SK-N-SH (cell line): Measurements from ENCODE around the gene DQX1. TPM values are rescaled to one million over a fixed set of nuclear protein-coding genes. Genes with fewer than 3 reads are reported as not detected.
A peak's percentile ranks its signal among the peaks of the same experiment; 100 is the strongest.

Experiments used
- CTCF ChIA-PET: fragments of 300-600, 350-600 bp; formaldehyde crosslinking; extraction: SDS; loops from one replicate; lab custom pipeline; 2021; lab: Yijun Ruan, JAX
- POLR2A ChIA-PET: fragments of 350-600 bp; sonication (Branson Sonifier 250); formaldehyde crosslinking; extraction: SDS; loops from one replicate; lab custom pipeline; 2020; ENCODE audit warnings: antibody characterized with exemption, inconsistent platforms; lab: Yijun Ruan, JAX
- DNase-seq: peaks from one replicate; pipeline ENCODE4 v3.0.0; 2012
- H2AFZ ChIP-seq: fragments of 200-600 bp; sonication (generic); 2 replicates; pipeline ENCODE4 v1.8.1; 2016; ENCODE audit warnings: antibody characterized with exemption, mild to moderate bottlenecking, low read depth
- H3F3A ChIP-seq: fragments of 200-600 bp; sonication (generic); replicated peaks from 2 replicates; pipeline ENCODE3; 2016; ENCODE audit warnings: antibody characterized with exemption, mild to moderate bottlenecking; ENCODE audit not compliant: insufficient read depth
- H3K27ac ChIP-seq, 2 experiments: fragments of 200-500 bp in 1 of 2; fragments of 200-600 bp in 1 of 2; sonication (Bioruptor generic) in 1 of 2; sonication (generic), shearing (Covaris generic) in 1 of 2; 2 replicates each; pipeline versions ENCODE4 v1.5.1 to v1.6.1; 2014 to 2016; ENCODE audit warnings: low read depth in 2 of 2, inconsistent platforms in 1 of 2, low read length in 1 of 2, mild to moderate bottlenecking in 1 of 2, mixed read lengths in 1 of 2
- H3K27me3 ChIP-seq: fragments of 200-600 bp; sonication (generic), shearing (Covaris generic); 2 replicates; pipeline ENCODE4 v1.6.1; 2016; ENCODE audit warnings: mixed run types; ENCODE audit not compliant: insufficient read depth
- H3K36me3 ChIP-seq, 2 experiments: fragments of 200-500 bp in 1 of 2; fragments of 200-600 bp in 1 of 2; sonication (Bioruptor generic) in 1 of 2; sonication (generic) in 1 of 2; replicated peaks in 1 of 2; 2 replicates each; pipeline versions ENCODE3 to v1.5.1; 2014 to 2016; ENCODE audit warnings: low read length in 1 of 2, mild to moderate bottlenecking in 1 of 2; ENCODE audit not compliant: insufficient read depth in 2 of 2, control insufficient read depth in 1 of 2
- H3K4me1 ChIP-seq, 2 experiments: fragments of 200-500 bp in 1 of 2; fragments of 200-600 bp in 1 of 2; sonication (Bioruptor generic) in 1 of 2; sonication (generic), shearing (Covaris generic) in 1 of 2; 2 replicates each; pipeline versions ENCODE4 v1.5.1 to v1.6.1; 2014 to 2016; ENCODE audit warnings: low read depth in 1 of 2, low read length in 1 of 2, mixed run types in 1 of 2; ENCODE audit not compliant: insufficient read depth in 2 of 2, control insufficient read depth in 1 of 2
- H3K4me2 ChIP-seq: fragments of 200-600 bp; sonication (generic), shearing (Covaris generic); 2 replicates; pipeline ENCODE4 v1.6.1; 2017; ENCODE audit warnings: mixed run types
- H3K4me3 ChIP-seq, 2 experiments: fragments of 200-500 bp in 1 of 2; fragments of 200-600 bp in 1 of 2; sonication (Bioruptor generic) in 1 of 2; sonication (generic), shearing (Covaris generic) in 1 of 2; 2 replicates each; pipeline versions ENCODE4 v1.5.1 to v1.8.1; 2014 to 2016; ENCODE audit warnings: low read depth in 2 of 2, inconsistent platforms in 1 of 2, low read length in 1 of 2, mild to moderate bottlenecking in 1 of 2, mixed read lengths in 1 of 2, moderate library complexity in 1 of 2
- H3K79me2 ChIP-seq: fragments of 200-600 bp; sonication (generic); 2 replicates; pipeline ENCODE4 v1.8.1; 2017; ENCODE audit warnings: mild to moderate bottlenecking; ENCODE audit not compliant: insufficient read depth
- H3K9ac ChIP-seq: fragments of 200-600 bp; sonication (generic); 2 replicates; pipeline ENCODE4 v1.6.1; 2017; ENCODE audit warnings: mixed run types
- H3K9me2 ChIP-seq: fragments of 200-600 bp; sonication (generic); 2 replicates; pipeline ENCODE4 v1.6.1; 2017; ENCODE audit warnings: mixed run types
- H3K9me3 ChIP-seq: fragments of 200-600 bp; sonication (generic); 2 replicates; pipeline ENCODE4 v1.6.1; 2017; ENCODE audit warnings: mixed run types, mild to moderate bottlenecking, moderate library complexity
- H4K20me1 ChIP-seq: fragments of 200-600 bp; sonication (generic); 2 replicates; pipeline ENCODE4 v1.6.1; 2017; ENCODE audit warnings: mild to moderate bottlenecking, mixed run types; ENCODE audit not compliant: insufficient read depth
- CTCF ChIP-seq: fragments of 200-600 bp; sonication (generic); IDR thresholded peaks from 2 replicates; pipeline ENCODE4 v1.6.1; 2017; ENCODE audit warnings: antibody characterized with exemption, mild to moderate bottlenecking, moderate library complexity
- EZH2phosphoT487 ChIP-seq: fragments of 200-600 bp; sonication (generic); IDR thresholded peaks from 2 replicates; pipeline ENCODE4 v1.6.1; 2017; ENCODE audit warnings: low read depth, mixed run types, mild to moderate bottlenecking, antibody characterized with exemption, moderate library complexity, borderline replicate concordance
- JUND ChIP-seq: IDR thresholded peaks from 2 replicates; pipeline ENCODE4 v1.4.0; 2012
- PBX3 ChIP-seq: IDR thresholded peaks from 2 replicates; pipeline ENCODE4; 2012
- POLR2AphosphoS5 ChIP-seq: IDR thresholded peaks from 2 replicates; pipeline ENCODE4 v1.6.1; 2012; ENCODE audit warnings: low read depth, low read length
- RAD21 ChIP-seq: IDR thresholded peaks from 2 replicates; pipeline ENCODE4 v1.6.1; 2012; ENCODE audit warnings: mild to moderate bottlenecking, low read length
- RCOR1 ChIP-seq: fragments of 150-350 bp; IDR thresholded peaks from 2 replicates; pipeline ENCODE4 v1.6.1; 2017; ENCODE audit warnings: antibody characterized with exemption, low read length
- RFX5 ChIP-seq: IDR thresholded peaks from 2 replicates; pipeline ENCODE4 v1.6.1; 2012; ENCODE audit warnings: mild to moderate bottlenecking, improper control_type of control experiment, low read length
- SMC3 ChIP-seq: IDR thresholded peaks from 2 replicates; pipeline ENCODE4 v1.6.1; 2012; ENCODE audit warnings: low read depth, low read length, improper control_type of control experiment
- TCF12 ChIP-seq: IDR thresholded peaks from 2 replicates; pipeline ENCODE4 v1.4.0; 2012
- USF2 ChIP-seq: fragments of 150-350 bp; IDR thresholded peaks from 2 replicates; pipeline ENCODE4 v1.6.1; 2017; ENCODE audit warnings: antibody characterized with exemption, low read length, low read depth, borderline replicate concordance
- YY1 ChIP-seq: IDR thresholded peaks from 2 replicates; pipeline ENCODE4 v1.4.0; 2012; ENCODE audit warnings: low read depth, mild to moderate bottlenecking
- ZBTB33 ChIP-seq: IDR thresholded peaks from 2 replicates; pipeline ENCODE4 v1.4.0; 2012; ENCODE audit warnings: low read depth, borderline replicate concordance
- WGBS: methylation state at CpG from one replicate; pipeline ENCODE4 v1.1.6; 2017; ENCODE audit warnings: low lambda C conversion rate; 5-methylcytosine and 5-hydroxymethylcytosine counted together
- polyA plus RNA-seq, 3 experiments: library from polyadenylated mRNA; depleted of rRNA; stranded (reverse); fragments of >200 nt; gene quantifications; 2 replicates each; pipeline ENCODE4 v1.2.3, GENCODE V29; 2012

Gene DQX1
- polyA plus RNA-seq, 1 of the 3 experiments (the other 2 are of a cell fraction), result 1.6 TPM

GRCh38 chr2:74532222-74532621 lies 6.2 kb upstream of the DQX1 start:
- ChIA-PET POLR2A (interaction anchor here (1.5 to 2.9 kb wide), 4 partner anchors 10 to 49 kb away, joined by 5 to 11 read pairs (median 8); partner anchors contain the start of genes CCDC142, PCGF1 and TTC31), CTCF (interaction anchor here (0.6 to 7.8 kb wide), 33 partner anchors 8 to 282 kb away, joined by 3 to 102 read pairs (median 6); partner anchors contain the start of genes C2orf81, CCDC142, MOGS and MRPL53)
- Histone ChIP-seq H3K4me2 (peak overlapping the region; percentile 85; the same call in 1 of the 2 replicates), H3F3A (peaks cover 18% of the 10 kb centered on the region), H3K9ac (no peak overlapping the region), H3K27me3 (no peaks in the 10 kb centered on the region), H2AFZ (no peak overlapping the region), H3K27ac (no peak overlapping the region), H3K79me2 (peaks cover 45% of the 10 kb centered on the region), H3K9me3 (no peaks in the 10 kb centered on the region), H3K4me1 (peaks cover 13 to 22% of the 10 kb centered on the region in 2 experiments), H3K9me2 (no peaks in the 10 kb centered on the region), H4K20me1 (no peaks in the 10 kb centered on the region), H3K36me3 (peaks cover 19 to 34% of the 10 kb centered on the region in 2 experiments), H3K4me3 (no peak overlapping the region; a peak in 1 of 4 replicates)
- TF ChIP-seq USF2, result no peak
- TF ChIP-seq SMC3, result peak; percentile 60
- no peak for TF ChIP-seq YY1
- TF ChIP-seq PBX3, result no peak
- TF ChIP-seq RCOR1, result no peak
- no peak for TF ChIP-seq EZH2phosphoT487
- TF ChIP-seq JUND, result no peak
- no peak for TF ChIP-seq POLR2AphosphoS5
- peak; percentile 61 for TF ChIP-seq CTCF
- peak; percentile 80 for TF ChIP-seq RAD21
- no peak for DNase-seq

- Histone ChIP-seq H3K4me1 (peaks cover 13 to 22% of the 10 kb centered on the region in 2 experiments), H3K27ac (peak overlapping the region in 1 of 2 experiments; percentile 87; a peak in 1 of 4 replicates), H3K9ac (no peak overlapping the region), H2AFZ (no peak overlapping the region), H3K79me2 (peaks cover 45% of the 10 kb centered on the region), H3K36me3 (peaks cover 25 to 40% of the 10 kb centered on the region in 2 experiments), H3F3A (peaks cover 18% of the 10 kb centered on the region), H3K27me3 (no peaks in the 10 kb centered on the region), H3K4me2 (peak overlapping the region; percentile 85), H4K20me1 (no peaks in the 10 kb centered on the region), H3K9me3 (no peaks in the 10 kb centered on the region), H3K4me3 (peak overlapping the region; percentile 83 to 99; a peak in 1 of 4 replicates), H3K9me2 (no peaks in the 10 kb centered on the region)
- 91% methylated on average over 7 of the region's 7 CpGs for WGBS
- no peak for DNase-seq
- CTCF ChIA-PET, result interaction anchor here (0.6 to 7.8 kb wide), 33 partner anchors 8 to 282 kb away, joined by 3 to 102 read pairs (median 6); partner anchors contain the start of genes C2orf81, CCDC142, MOGS and MRPL53
- POLR2A ChIA-PET, result interaction anchor here (1.1 to 2.9 kb wide), 6 partner anchors 10 to 59 kb away, joined by 3 to 11 read pairs (median 8); partner anchors contain the start of genes CCDC142, MRPL53, PCGF1 and TTC31
- TF ChIP-seq POLR2AphosphoS5 (peak; percentile 3; the same call in 1 of the 2 replicates), ZBTB33 (no peak), TCF12 (no peak), RFX5 (no peak), SMC3 (no peak)
Observed at GRCh38 chr2:74531666-74532065, 5.6 kb upstream of the DQX1 start.
